ENCODE measurements around the gene ABTB2. TPM values are rescaled to one million over a fixed set of nuclear protein-coding genes. Genes with fewer than 3 reads are reported as not detected.

The ABTB2 gene
- total and polyA plus RNA-seq, 2 experiments from 2014 or later, result 2.6 to 12.1 TPM

DNA sequence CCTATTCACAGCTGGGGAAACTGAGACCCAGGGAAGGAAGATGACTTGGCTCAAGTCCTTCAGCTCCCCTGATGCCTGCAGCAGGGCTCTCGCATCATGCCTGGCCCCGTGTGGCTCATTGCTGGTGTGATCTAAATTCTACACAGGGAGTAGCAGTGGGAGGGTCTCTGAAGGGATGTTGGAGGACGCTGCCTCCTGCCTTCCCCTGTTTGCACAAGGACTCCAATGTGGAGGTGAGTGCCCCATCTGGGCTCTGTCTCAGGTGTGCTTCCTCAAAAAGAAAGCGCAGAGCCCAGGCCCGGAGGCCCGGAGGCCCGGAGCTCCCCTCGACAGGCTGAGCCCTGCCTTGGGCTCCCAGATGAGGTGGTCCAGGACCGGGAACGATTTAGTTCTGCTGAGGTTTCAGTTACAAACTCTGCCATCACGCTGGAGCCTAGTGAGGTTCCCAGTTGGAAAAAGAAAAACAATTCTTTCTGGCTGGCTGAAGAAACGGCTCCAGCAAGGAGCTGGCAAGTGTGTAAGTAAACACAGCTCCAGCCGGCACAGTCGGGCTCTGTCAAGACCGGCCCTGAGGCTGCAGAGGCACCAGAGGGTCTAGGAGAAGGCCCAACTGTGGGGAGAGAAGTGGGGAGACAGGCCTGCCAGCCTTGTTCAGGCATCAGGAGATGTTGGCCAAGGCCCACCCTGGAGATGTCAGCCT lies 202.6 kb downstream of the ABTB2 start (continued):
- TF ChIP-seq, protein P1, sequence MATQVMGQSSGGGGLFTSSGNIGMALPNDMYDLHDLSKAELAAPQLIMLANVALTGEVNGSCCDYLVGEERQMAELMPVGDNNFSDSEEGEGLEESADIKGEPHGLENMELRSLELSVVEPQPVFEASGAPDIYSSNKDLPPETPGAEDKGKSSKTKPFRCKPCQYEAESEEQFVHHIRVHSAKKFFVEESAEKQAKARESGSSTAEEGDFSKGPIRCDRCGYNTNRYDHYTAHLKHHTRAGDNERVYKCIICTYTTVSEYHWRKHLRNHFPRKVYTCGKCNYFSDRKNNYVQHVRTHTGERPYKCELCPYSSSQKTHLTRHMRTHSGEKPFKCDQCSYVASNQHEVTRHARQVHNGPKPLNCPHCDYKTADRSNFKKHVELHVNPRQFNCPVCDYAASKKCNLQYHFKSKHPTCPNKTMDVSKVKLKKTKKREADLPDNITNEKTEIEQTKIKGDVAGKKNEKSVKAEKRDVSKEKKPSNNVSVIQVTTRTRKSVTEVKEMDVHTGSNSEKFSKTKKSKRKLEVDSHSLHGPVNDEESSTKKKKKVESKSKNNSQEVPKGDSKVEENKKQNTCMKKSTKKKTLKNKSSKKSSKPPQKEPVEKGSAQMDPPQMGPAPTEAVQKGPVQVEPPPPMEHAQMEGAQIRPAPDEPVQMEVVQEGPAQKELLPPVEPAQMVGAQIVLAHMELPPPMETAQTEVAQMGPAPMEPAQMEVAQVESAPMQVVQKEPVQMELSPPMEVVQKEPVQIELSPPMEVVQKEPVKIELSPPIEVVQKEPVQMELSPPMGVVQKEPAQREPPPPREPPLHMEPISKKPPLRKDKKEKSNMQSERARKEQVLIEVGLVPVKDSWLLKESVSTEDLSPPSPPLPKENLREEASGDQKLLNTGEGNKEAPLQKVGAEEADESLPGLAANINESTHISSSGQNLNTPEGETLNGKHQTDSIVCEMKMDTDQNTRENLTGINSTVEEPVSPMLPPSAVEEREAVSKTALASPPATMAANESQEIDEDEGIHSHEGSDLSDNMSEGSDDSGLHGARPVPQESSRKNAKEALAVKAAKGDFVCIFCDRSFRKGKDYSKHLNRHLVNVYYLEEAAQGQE (IDR thresholded peaks at IDR 0.05; ENCODE audit: unreplicated experiment), result no peak

- Mint-ChIP-seq H3K36me3 (ENCODE audit: low read depth) (peaks cover 16% of the 10 kb centered on the region), H3K4me1 (no peaks in the 10 kb centered on the region), H3K27me3 (ENCODE audit: insufficient read depth, low read depth, poor library complexity) (peaks cover 17% of the 10 kb centered on the region), H3K4me3 (no peak overlapping the region), H3K27ac (no peak overlapping the region), H3K9me3 (no peaks in the 10 kb centered on the region; the same call in 2 of the 3 replicates)
- Histone ChIP-seq H4K20me1 (replicated peaks; ENCODE audit: insufficient read depth) (no peaks in the 10 kb centered on the region; the same call in 1 of the 2 replicates), H3K36me3 (ENCODE audit: insufficient read depth) (no peaks in the 10 kb centered on the region; the same call in none of the 2 replicates), H2AFZ (no peak overlapping the region), H3K27ac (ENCODE audit: low read depth) (no peak overlapping the region), H3K4me1 (ENCODE audit: insufficient read depth) (no peaks in the 10 kb centered on the region), H3K9me2 (ENCODE audit: insufficient read depth) (no peaks in the 10 kb centered on the region), H3F3A (replicated peaks; ENCODE audit: low read depth) (no peaks in the 10 kb centered on the region), H3K4me2 (no peak overlapping the region), H3K79me2 (replicated peaks; ENCODE audit: insufficient read depth) (no peaks in the 10 kb centered on the region), H3K4me3 (no peak overlapping the region), H3K27me3 (ENCODE audit: insufficient read depth) (no peaks in the 10 kb centered on the region)
- DNase-seq (ENCODE audit: low spot score), result no peak
- ATAC-seq, result no peak
- TF ChIP-seq CREB1 (CRISPR knock-in tag; IDR thresholded peaks at IDR 0.05; ENCODE audit: low read depth) (no peak), NANOG (IDR thresholded peaks at IDR 0.05; ENCODE audit: borderline replicate concordance) (no peak), CTCF (conservative IDR thresholded peaks at IDR 0.05; ENCODE audit: low read depth in 2 of 2) (no peak), STAT1 (IDR thresholded peaks at IDR 0.05; ENCODE audit: unreplicated experiment) (no peak), JUNB (IDR thresholded peaks at IDR 0.05; ENCODE audit: unreplicated experiment) (no peak), ZNF331 (CRISPR knock-in tag; IDR thresholded peaks at IDR 0.05; ENCODE audit: low read depth) (no peak), POLR2AphosphoS5 (IDR thresholded peaks at IDR 0.05; ENCODE audit: low read depth) (no peak), EZH2phosphoT487 (IDR thresholded peaks at IDR 0.05; ENCODE audit: unreplicated experiment) (no peak)
- TF ChIP-seq, protein P2, sequence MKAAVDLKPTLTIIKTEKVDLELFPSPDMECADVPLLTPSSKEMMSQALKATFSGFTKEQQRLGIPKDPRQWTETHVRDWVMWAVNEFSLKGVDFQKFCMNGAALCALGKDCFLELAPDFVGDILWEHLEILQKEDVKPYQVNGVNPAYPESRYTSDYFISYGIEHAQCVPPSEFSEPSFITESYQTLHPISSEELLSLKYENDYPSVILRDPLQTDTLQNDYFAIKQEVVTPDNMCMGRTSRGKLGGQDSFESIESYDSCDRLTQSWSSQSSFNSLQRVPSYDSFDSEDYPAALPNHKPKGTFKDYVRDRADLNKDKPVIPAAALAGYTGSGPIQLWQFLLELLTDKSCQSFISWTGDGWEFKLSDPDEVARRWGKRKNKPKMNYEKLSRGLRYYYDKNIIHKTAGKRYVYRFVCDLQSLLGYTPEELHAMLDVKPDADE (IDR thresholded peaks at IDR 0.05), result no peak
- TF ChIP-seq, protein P1 (IDR thresholded peaks at IDR 0.05; ENCODE audit: unreplicated experiment), result no peak
Observed at GRCh38 chr11:34154059-34154875, 203.5 kb downstream of the ABTB2 start.

Measured in GM23338 (cell line).